ENCODE data around the gene OGA. TPM values are rescaled to one million over a fixed set of nuclear protein-coding genes. Genes with fewer than 3 reads are reported as not detected.

OGA gene
- total and polyA plus RNA-seq, 5 donors from 2014 or later, result 36.7 to 442 (median 41.4) TPM

DNA sequence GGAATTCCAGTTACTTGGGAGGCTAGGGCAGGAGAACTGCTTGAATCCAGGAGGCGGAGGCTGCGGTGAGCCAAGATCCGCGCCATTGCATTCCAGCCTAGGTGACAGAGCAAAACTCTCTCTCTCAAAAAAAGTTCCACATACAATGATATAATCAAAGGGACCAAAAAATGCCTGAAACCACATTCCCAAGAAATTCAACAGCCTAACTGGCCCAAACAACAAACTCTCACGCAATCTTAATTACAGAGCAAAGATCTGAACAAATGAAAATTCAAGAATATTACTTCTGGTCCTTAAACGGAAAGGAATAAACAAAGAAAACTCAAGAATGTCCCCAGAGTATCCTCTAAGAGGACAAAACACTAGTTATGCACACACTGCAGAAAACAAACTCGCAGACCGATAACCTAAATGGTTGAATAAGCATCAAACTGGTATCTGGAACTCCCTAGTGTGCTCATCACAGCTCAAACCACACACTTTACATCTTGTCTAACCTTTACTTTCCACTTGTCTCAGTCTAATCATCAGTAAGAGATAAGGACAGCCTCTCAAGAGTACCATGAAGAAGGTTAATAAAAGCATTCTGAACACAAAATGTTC lies 3.7 kb downstream of the OGA start:
- Mint-ChIP-seq H3K27ac (peak overlapping the region; percentile 80 to 97 (median 91)), H3K4me1 (peaks cover 34 to 66% (median 46%) of the 10 kb centered on the region in 4 donors), H3K36me3 (peaks cover 39% of the 10 kb centered on the region), H3K27me3 (peaks cover 5% of the 10 kb centered on the region), H3K4me3 (peak overlapping the region; percentile 90 to 100 (median 98)), H3K9me3 (peaks cover 0 to 1% (median 0%) of the 10 kb centered on the region in 7 donors)
- Histone ChIP-seq H3K36me3 (ENCODE audit: control insufficient read depth, insufficient read depth, low read length) (peaks cover 37% of the 10 kb centered on the region), H3K27ac (ENCODE audit: insufficient read depth, low read length, poor library complexity, severe bottlenecking) (peak overlapping the region; percentile 38), H3K27me3 (ENCODE audit: control insufficient read depth, insufficient read depth, low read length) (no peaks in the 10 kb centered on the region), H3K9me3 (ENCODE audit: control insufficient read depth in 2 of 2, low read length in 2 of 2) (no peaks in the 10 kb centered on the region), H3K4me1 (ENCODE audit: control insufficient read depth, insufficient read depth, low read length, poor library complexity, severe bottlenecking) (peaks cover 59% of the 10 kb centered on the region), H3K4me3 (ENCODE audit: low read depth, low read length) (peak overlapping the region; percentile 99)
- peak in 1 of 3 donors; percentile 55 for DNase-seq
- no peak for ATAC-seq (ENCODE audit: low read depth in 2 of 2)

DNA sequence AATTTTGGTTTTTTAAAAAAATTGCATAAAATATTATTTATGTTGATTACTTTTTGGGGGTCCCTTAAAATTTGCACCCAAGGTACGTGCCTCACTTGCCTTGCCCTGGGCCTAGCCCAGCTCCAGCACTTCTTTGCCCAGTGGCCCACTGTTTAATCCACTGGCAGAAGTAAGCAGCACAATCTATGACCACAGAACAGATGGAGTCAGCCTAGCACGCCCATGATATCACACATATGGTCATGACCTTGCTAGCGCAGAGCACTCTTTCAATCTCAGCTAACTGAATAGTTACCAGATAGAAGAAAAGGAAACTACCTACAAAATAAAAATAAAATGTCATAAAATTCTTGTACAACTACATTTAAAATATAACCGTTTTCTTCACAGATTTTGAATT lies 5.6 kb downstream of the OGA start:
- Histone ChIP-seq H3K4me1 (ENCODE audit: control insufficient read depth, insufficient read depth, low read length, poor library complexity, severe bottlenecking) (peaks cover 53% of the 10 kb centered on the region), H3K9me3 (ENCODE audit: control insufficient read depth in 2 of 2, low read length in 2 of 2) (no peaks in the 10 kb centered on the region), H3K4me3 (ENCODE audit: low read depth, low read length) (peak overlapping the region; percentile 99), H3K36me3 (ENCODE audit: control insufficient read depth, insufficient read depth, low read length) (peaks cover 56% of the 10 kb centered on the region), H3K27me3 (ENCODE audit: control insufficient read depth, insufficient read depth, low read length) (no peaks in the 10 kb centered on the region), H3K27ac (ENCODE audit: insufficient read depth, low read length, poor library complexity, severe bottlenecking) (peak overlapping the region; percentile 29)
- Mint-ChIP-seq H3K27ac (peak overlapping the region in 2 of 3 donors; percentile 81 to 90), H3K4me1 (peaks cover 32 to 68% (median 48%) of the 10 kb centered on the region in 4 donors), H3K4me3 (peak overlapping the region; percentile 15 to 100 (median 94)), H3K27me3 (no peaks in the 10 kb centered on the region), H3K36me3 (peaks cover 46% of the 10 kb centered on the region), H3K9me3 (no peaks in the 10 kb centered on the region)
- DNase-seq (no peak), ATAC-seq (ENCODE audit: low read depth in 2 of 2) (no peak)

DNA sequence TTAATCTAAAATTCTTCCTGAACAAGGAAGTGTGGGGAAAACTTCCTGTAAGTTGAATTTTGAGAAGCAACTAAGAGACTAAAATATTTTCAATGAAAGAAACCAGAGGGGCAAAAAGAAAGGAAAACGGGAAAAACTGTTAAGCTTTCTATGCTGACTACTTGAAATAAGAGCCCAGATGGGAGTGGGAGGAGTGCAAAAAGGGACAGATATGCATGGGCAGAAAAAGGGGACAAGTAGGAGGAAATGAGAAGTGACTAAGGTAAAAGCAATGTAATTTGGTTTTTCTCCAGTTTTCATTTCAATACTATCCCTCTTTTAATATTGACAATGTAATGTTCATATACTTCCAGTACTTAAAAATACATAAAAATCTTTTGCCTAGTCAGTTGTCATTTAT lies 11.1 kb downstream of the OGA start:
- ATAC-seq (ENCODE audit: low read depth in 2 of 2) (no peak), DNase-seq (no peak)
- peak overlapping the region; percentile 13 for H3K4me3 ChIP-seq (ENCODE audit: low read depth, low read length)
- no peaks in the 10 kb centered on the region for H3K27me3 Mint-ChIP-seq
- H3K9me3 Mint-ChIP-seq, result no peaks in the 10 kb centered on the region
- H3K27ac Mint-ChIP-seq, result no peak overlapping the region
- H3K4me3 Mint-ChIP-seq, result no peak overlapping the region
- no peaks in the 10 kb centered on the region for H3K27me3 ChIP-seq (ENCODE audit: control insufficient read depth, insufficient read depth, low read length)
- H3K36me3 ChIP-seq (ENCODE audit: control insufficient read depth, insufficient read depth, low read length), result peaks cover 95% of the 10 kb centered on the region
- no peaks in the 10 kb centered on the region for H3K9me3 ChIP-seq (ENCODE audit: control insufficient read depth in 2 of 2, low read length in 2 of 2)
- peaks cover 18% of the 10 kb centered on the region for H3K4me1 ChIP-seq (ENCODE audit: control insufficient read depth, insufficient read depth, low read length, poor library complexity, severe bottlenecking)
- peak overlapping the region; percentile 5 for H3K27ac ChIP-seq (ENCODE audit: insufficient read depth, low read length, poor library complexity, severe bottlenecking)
- peaks cover 17 to 56% (median 37%) of the 10 kb centered on the region in 4 donors for H3K4me1 Mint-ChIP-seq
- H3K36me3 Mint-ChIP-seq, result peaks cover 35% of the 10 kb centered on the region

DNA sequence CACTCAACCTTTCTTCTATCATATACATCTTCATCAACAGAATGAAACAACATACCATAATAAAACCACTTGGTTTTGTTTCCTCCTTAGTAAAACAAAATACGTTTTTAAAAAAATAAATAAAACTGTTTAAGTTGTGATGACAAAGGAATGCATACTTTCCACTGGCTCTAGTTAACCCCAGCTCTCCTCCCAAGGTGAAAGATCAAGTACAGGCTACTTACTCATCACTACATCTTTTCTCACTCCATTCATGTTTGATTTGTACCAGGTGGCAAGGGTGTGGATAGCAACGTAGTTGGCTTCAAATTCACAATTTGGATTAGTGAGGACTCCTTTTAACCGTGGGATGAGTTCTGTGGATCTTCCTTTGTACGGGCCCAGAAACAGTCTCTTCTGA lies 14.7 kb downstream of the OGA start:
- peaks cover 97% of the 10 kb centered on the region for H3K36me3 ChIP-seq (ENCODE audit: control insufficient read depth, insufficient read depth, low read length)
- H3K9me3 ChIP-seq (ENCODE audit: control insufficient read depth in 2 of 2, low read length in 2 of 2), result no peaks in the 10 kb centered on the region
- no peak overlapping the region for H3K27ac ChIP-seq (ENCODE audit: insufficient read depth, low read length, poor library complexity, severe bottlenecking)
- no peak for ATAC-seq (ENCODE audit: low read depth in 2 of 2)
- Mint-ChIP-seq H3K4me1 (peaks cover 26 to 55% (median 41%) of the 10 kb centered on the region in 4 donors), H3K27me3 (no peaks in the 10 kb centered on the region), H3K4me3 (no peak overlapping the region), H3K27ac (no peak overlapping the region), H3K36me3 (peaks cover 48% of the 10 kb centered on the region), H3K9me3 (no peaks in the 10 kb centered on the region)
- peaks cover 14% of the 10 kb centered on the region for H3K4me1 ChIP-seq (ENCODE audit: control insufficient read depth, insufficient read depth, low read length, poor library complexity, severe bottlenecking)
- DNase-seq, result no peak
- no peaks in the 10 kb centered on the region for H3K27me3 ChIP-seq (ENCODE audit: control insufficient read depth, insufficient read depth, low read length)
- H3K4me3 ChIP-seq (ENCODE audit: low read depth, low read length), result no peak overlapping the region

DNA sequence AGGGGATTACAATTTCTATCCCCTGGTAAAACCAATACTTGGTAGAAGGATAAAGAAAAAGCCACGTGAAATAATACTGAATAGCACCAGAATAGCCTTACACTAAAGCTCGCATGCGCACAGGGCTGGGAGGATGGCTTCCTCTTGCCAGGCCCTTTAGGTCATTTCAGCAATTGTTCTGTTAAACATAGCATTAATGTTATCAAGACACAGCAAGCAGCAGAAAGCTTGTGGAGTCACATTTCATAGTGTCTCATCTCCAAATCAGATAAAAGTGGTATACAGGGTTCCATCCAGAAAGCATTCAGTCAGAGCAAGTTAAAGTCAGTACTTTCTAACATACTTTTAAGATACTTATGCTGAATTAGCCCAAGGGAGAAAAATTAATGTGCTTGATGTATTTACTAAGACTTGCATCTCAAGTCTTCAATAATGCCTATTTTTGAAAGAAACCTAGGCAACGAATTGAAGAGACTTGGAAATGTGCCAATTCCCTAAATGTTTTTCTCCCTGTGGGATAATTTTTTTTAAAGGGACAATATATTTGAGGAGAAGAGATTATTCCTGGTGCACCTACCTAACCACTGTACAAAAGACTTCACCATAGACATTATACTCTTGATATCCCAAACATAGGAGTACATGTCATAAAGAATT lies 20.7 kb downstream of the OGA start:
- Histone ChIP-seq H3K4me3 (ENCODE audit: low read depth, low read length) (no peak overlapping the region), H3K27ac (ENCODE audit: insufficient read depth, low read length, poor library complexity, severe bottlenecking) (no peak overlapping the region), H3K4me1 (ENCODE audit: control insufficient read depth, insufficient read depth, low read length, poor library complexity, severe bottlenecking) (peaks cover 6% of the 10 kb centered on the region), H3K9me3 (ENCODE audit: control insufficient read depth in 2 of 2, low read length in 2 of 2) (no peaks in the 10 kb centered on the region), H3K36me3 (ENCODE audit: control insufficient read depth, insufficient read depth, low read length) (peaks cover 96% of the 10 kb centered on the region), H3K27me3 (ENCODE audit: control insufficient read depth, insufficient read depth, low read length) (no peaks in the 10 kb centered on the region)
- H3K9me3 Mint-ChIP-seq, result no peaks in the 10 kb centered on the region
- H3K27ac Mint-ChIP-seq, result peak overlapping the region in 1 of 3 donors; percentile 3
- peak overlapping the region in 2 of 4 donors; percentile 24 to 43 for H3K4me3 Mint-ChIP-seq
- H3K27me3 Mint-ChIP-seq, result no peaks in the 10 kb centered on the region
- peaks cover 56% of the 10 kb centered on the region for H3K36me3 Mint-ChIP-seq
- H3K4me1 Mint-ChIP-seq, result peaks cover 38 to 68% (median 45%) of the 10 kb centered on the region in 4 donors
- no peak for ATAC-seq (ENCODE audit: low read depth in 2 of 2)
- DNase-seq, result no peak

DNA sequence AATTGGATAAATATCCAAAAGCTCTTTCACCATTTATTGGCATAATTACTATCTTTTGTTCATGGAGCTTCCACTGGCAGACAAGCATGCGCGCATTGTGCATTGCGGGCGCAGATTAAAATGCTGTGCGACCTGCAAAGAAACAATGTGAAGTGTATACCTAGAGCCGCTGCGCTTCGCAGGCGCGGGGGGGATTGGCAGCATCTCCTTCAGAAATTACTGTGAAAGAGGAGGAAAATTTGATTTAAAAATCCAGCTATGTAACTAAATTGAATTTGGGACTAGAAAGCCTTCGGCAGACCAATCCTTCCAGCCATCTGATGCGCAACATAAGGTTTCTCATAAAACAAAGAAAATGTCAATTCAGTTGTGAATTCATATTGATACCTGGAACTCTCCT lies 24.7 kb downstream of the OGA start:
- Histone ChIP-seq H3K27me3 (ENCODE audit: control insufficient read depth, insufficient read depth, low read length) (no peaks in the 10 kb centered on the region), H3K4me1 (ENCODE audit: control insufficient read depth, insufficient read depth, low read length, poor library complexity, severe bottlenecking) (no peaks in the 10 kb centered on the region), H3K4me3 (ENCODE audit: low read depth, low read length) (no peak overlapping the region), H3K36me3 (ENCODE audit: control insufficient read depth, insufficient read depth, low read length) (peaks cover 93% of the 10 kb centered on the region), H3K27ac (ENCODE audit: insufficient read depth, low read length, poor library complexity, severe bottlenecking) (no peak overlapping the region), H3K9me3 (ENCODE audit: control insufficient read depth in 2 of 2, low read length in 2 of 2) (no peaks in the 10 kb centered on the region)
- H3K36me3 Mint-ChIP-seq, result peaks cover 36% of the 10 kb centered on the region
- H3K9me3 Mint-ChIP-seq, result no peaks in the 10 kb centered on the region
- no peak for DNase-seq
- peaks cover 20 to 35% (median 23%) of the 10 kb centered on the region in 4 donors for H3K4me1 Mint-ChIP-seq
- H3K27me3 Mint-ChIP-seq, result no peaks in the 10 kb centered on the region
- H3K4me3 Mint-ChIP-seq, result no peak overlapping the region
- no peak overlapping the region for H3K27ac Mint-ChIP-seq
- ATAC-seq (ENCODE audit: low read depth in 2 of 2), result no peak

DNA sequence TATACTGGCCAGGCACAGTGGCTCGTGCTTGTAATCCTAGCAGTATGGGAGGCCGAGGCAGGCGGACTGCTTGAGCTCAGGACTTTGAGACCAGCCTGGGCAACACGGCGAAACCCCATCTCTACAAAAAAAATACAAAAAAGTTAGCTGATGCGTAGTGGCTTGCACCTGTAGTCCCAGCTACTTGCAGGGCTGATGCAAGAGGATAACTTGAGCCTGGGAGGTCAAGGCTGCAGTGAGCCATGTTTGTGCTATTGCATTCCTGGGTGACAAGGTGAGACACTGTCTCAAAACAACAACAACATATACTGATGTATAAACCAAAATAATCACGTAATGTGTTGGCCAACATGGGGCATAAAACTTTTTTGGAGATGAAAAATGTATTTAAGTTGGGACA lies 28.6 kb downstream of the OGA start:
- no peak overlapping the region for H3K4me3 ChIP-seq (ENCODE audit: low read depth, low read length)
- H3K36me3 ChIP-seq (ENCODE audit: control insufficient read depth, insufficient read depth, low read length), result peaks cover 87% of the 10 kb centered on the region
- ATAC-seq (ENCODE audit: low read depth in 2 of 2) (no peak), DNase-seq (no peak)
- peak overlapping the region in 1 of 3 donors; percentile 5 for H3K27ac Mint-ChIP-seq
- H3K9me3 Mint-ChIP-seq, result no peaks in the 10 kb centered on the region
- no peaks in the 10 kb centered on the region for H3K9me3 ChIP-seq (ENCODE audit: control insufficient read depth in 2 of 2, low read length in 2 of 2)
- H3K4me3 Mint-ChIP-seq, result peak overlapping the region in 1 of 4 donors; percentile 27
- peaks cover 3 to 29% (median 17%) of the 10 kb centered on the region in 4 donors for H3K4me1 Mint-ChIP-seq
- peaks cover 2% of the 10 kb centered on the region for H3K4me1 ChIP-seq (ENCODE audit: control insufficient read depth, insufficient read depth, low read length, poor library complexity, severe bottlenecking)
- H3K27me3 ChIP-seq (ENCODE audit: control insufficient read depth, insufficient read depth, low read length), result no peaks in the 10 kb centered on the region
- peaks cover 33% of the 10 kb centered on the region for H3K36me3 Mint-ChIP-seq
- no peaks in the 10 kb centered on the region for H3K27me3 Mint-ChIP-seq
- no peak overlapping the region for H3K27ac ChIP-seq (ENCODE audit: insufficient read depth, low read length, poor library complexity, severe bottlenecking)

Data from CD4-positive, CD25-positive, alpha-beta regulatory T cell (primary cell).